Panc1 (cell line): ENCODE measurements around the gene PACSIN3. TPM values are rescaled to one million over a fixed set of nuclear protein-coding genes. Genes with fewer than 3 reads are reported as not detected.

Experiments
- ATAC-seq: fragments of 200-7000 bp; cut with Tn5 transposase; 2 replicates; pipeline ENCODE4 v1.9.1; 2020; ENCODE audit warnings: mild to moderate bottlenecking, moderate library complexity
- BruUV-seq: library from RNA; stranded (reverse); fragments of 400-500 nt; replicated peaks from 2 replicates; lab custom pipeline; 2021; lab: Mats Ljungman, UMichigan
- CTCF ChIA-PET: fragments of 300-600 bp; sonication (Branson Sonifier 250); formaldehyde crosslinking; loops from one replicate; lab custom pipeline; 2022; ENCODE audit warnings: antibody characterized with exemption; lab: Charles Lee
- POLR2A ChIA-PET: fragments of 300-600 bp; sonication (Branson Sonifier 250); formaldehyde crosslinking; loops from one replicate; lab custom pipeline; 2022; ENCODE audit warnings: antibody characterized with exemption; lab: Charles Lee
- DNase-seq: peaks from one replicate; pipeline ENCODE4 v3.0.0-alpha.2; 2010; ENCODE audit warnings: low read depth, low spot score
- H3K27ac ChIP-seq: 2 replicates; pipeline ENCODE4 v1.5.1; 2011; ENCODE audit warnings: mild to moderate bottlenecking, low read length, inconsistent platforms
- H3K27me3 ChIP-seq: fragments of 200-500 bp; sonication (Bioruptor generic); 2 replicates; pipeline ENCODE4 v1.6.0; 2014; ENCODE audit warnings: low read length, inconsistent platforms; ENCODE audit not compliant: control insufficient read depth, insufficient read depth
- H3K36me3 ChIP-seq: fragments of 200-500 bp; sonication (Bioruptor generic); 2 replicates; pipeline ENCODE4 v1.5.1; 2014; ENCODE audit warnings: inconsistent platforms, mild to moderate bottlenecking, low read length, moderate library complexity; ENCODE audit not compliant: control insufficient read depth, insufficient read depth
- H3K4me1 ChIP-seq: 2 replicates; pipeline ENCODE4 v1.5.1; 2011; ENCODE audit warnings: inconsistent platforms, mild to moderate bottlenecking, low read length, moderate library complexity; ENCODE audit not compliant: control insufficient read depth, insufficient read depth
- H3K4me3 ChIP-seq, 2 experiments: 2 replicates each; pipeline ENCODE4 v1.5.1; 2011 to 2012; ENCODE audit warnings: low read depth in 2 of 2, low read length in 2 of 2, mild to moderate bottlenecking in 2 of 2, inconsistent platforms in 1 of 2, moderate library complexity in 1 of 2
- H3K9me3 ChIP-seq: fragments of 200-500 bp; sonication (Bioruptor generic); 2 replicates; pipeline ENCODE4 v1.5.1; 2014; ENCODE audit warnings: low read depth, mild to moderate bottlenecking, inconsistent platforms, low read length, moderate library complexity; ENCODE audit not compliant: control insufficient read depth, insufficient read depth
- CTCF ChIP-seq: fragments of 450-650 bp; IDR thresholded peaks from 2 replicates; pipeline ENCODE4 v1.5.1; 2017; ENCODE audit warnings: mild to moderate bottlenecking
- POLR2AphosphoS5 ChIP-seq: IDR thresholded peaks from 2 replicates; pipeline ENCODE4 v1.6.1; 2012; ENCODE audit warnings: mild to moderate bottlenecking, low read depth, low read length, moderate library complexity
- REST ChIP-seq, 2 experiments: IDR thresholded peaks; 2 replicates each; pipeline ENCODE4 v1.6.1; 2011 to 2012; ENCODE audit warnings: low read depth in 2 of 2, control low read depth in 1 of 2, low read length in 1 of 2, mild to moderate bottlenecking in 1 of 2, moderate library complexity in 1 of 2; ENCODE audit not compliant: insufficient read depth in 1 of 2
- SIN3A ChIP-seq: IDR thresholded peaks from 2 replicates; pipeline ENCODE4 v1.6.1; 2012; ENCODE audit warnings: low read depth, mild to moderate bottlenecking, low read length, moderate library complexity, borderline replicate concordance; ENCODE audit not compliant: insufficient read depth
- TCF7L2 ChIP-seq: IDR thresholded peaks from 2 replicates; pipeline ENCODE4 v1.6.1; 2011; ENCODE audit warnings: mild to moderate bottlenecking, low read depth, low read length, inconsistent platforms
- in situ Hi-C: cut with HindIII; loops from 2 replicates; pipeline ENCODE4 v1.10.0; 2016; ENCODE audit warnings: low sequenced_read_pairs, low pct_unique_long_range_greater_than_20kb
- intact Hi-C: fragments of 100-400 bp; cut with micrococcal nuclease; formaldehyde crosslinking; loops from one replicate; pipeline ENCODE4 v1.10.0; 2022; ENCODE audit not compliant: unreplicated experiment
- total RNA-seq: library from RNA; stranded (reverse); gene quantifications from one replicate; pipeline ENCODE4 v1.2.1, GENCODE V29; 2021; ENCODE audit not compliant: unreplicated experiment

Gene PACSIN3
- total RNA-seq, 1 experiment from 2014 or later: 45.3 TPM

GRCh38 chr11:47147250-47147649 is 39.0 kb downstream of the PACSIN3 start:
- CTCF ChIA-PET: no interaction called here
- ATAC-seq: no peak
- no TSS peak for BruUV-seq

DNA sequence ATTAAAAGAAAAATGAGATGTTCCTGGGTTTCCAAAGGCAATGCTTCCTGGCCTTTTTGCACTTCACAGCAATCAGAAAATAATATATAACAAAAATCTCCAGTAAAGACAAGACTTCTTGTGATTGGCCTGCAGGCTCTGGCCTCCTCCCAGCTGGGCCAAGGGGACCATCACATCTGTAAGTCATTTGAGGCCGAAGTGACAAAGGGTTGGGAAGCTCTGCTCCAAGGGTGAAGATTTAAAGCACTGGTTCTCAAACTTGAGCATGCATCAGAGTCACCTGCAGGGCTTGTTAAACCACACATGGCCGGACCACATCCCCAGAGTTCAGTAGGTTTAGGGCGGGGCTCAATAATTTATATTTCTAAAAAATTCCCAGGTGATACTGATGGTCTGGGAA is 41.7 kb downstream of the PACSIN3 start:
- ATAC-seq: no peak
- no peaks in the 10 kb centered on the region for H3K27me3 ChIP-seq
- H3K27ac ChIP-seq: no peak overlapping the region
- no peaks in the 10 kb centered on the region for H3K9me3 ChIP-seq
- BruUV-seq: no TSS peak
- in situ Hi-C loops (no loop called here), intact Hi-C loops (no loop called here)
- no peak for DNase-seq
- CTCF ChIA-PET: no interaction called here
- TF ChIP-seq SIN3A: no peak
- TF ChIP-seq REST (IDR thresholded peaks at IDR 0.05; ENCODE audit: insufficient read depth in 1 of 2, low read depth in 2 of 2, low read length in 1 of 2): no peak
- no peak for TF ChIP-seq CTCF
- TF ChIP-seq POLR2AphosphoS5: no peak
- TF ChIP-seq TCF7L2: no peak
- POLR2A ChIA-PET: no interaction called here
- no peak overlapping the region for H3K4me3 ChIP-seq
- no peaks in the 10 kb centered on the region for H3K36me3 ChIP-seq
- no peaks in the 10 kb centered on the region for H3K4me1 ChIP-seq

More at GRCh38 chr11:47147250-47147649, 39.0 kb downstream of the PACSIN3 start:
- POLR2A ChIA-PET: no interaction called here
- Histone ChIP-seq H3K36me3 (no peaks in the 10 kb centered on the region), H3K27ac (no peak overlapping the region), H3K9me3 (no peaks in the 10 kb centered on the region), H3K4me1 (no peaks in the 10 kb centered on the region), H3K4me3 (no peak overlapping the region), H3K27me3 (no peaks in the 10 kb centered on the region)
- TF ChIP-seq POLR2AphosphoS5 (no peak), TCF7L2 (no peak), SIN3A (no peak), CTCF (no peak)
- in situ Hi-C loops: no loop called here
- DNase-seq: no peak
- intact Hi-C loops: no loop called here
